ENCODE measurements around the gene SMARCA1. TPM values are rescaled to one million over a fixed set of nuclear protein-coding genes. Genes with fewer than 3 reads are reported as not detected.

The SMARCA1 gene
- total RNA-seq, 1 donor from 2014 or later: 33.5 TPM

- peak; percentile 0 for DNase-seq
Observed at GRCh38 chrX:129449148-129449547, 74.1 kb downstream of the SMARCA1 start.

DNA sequence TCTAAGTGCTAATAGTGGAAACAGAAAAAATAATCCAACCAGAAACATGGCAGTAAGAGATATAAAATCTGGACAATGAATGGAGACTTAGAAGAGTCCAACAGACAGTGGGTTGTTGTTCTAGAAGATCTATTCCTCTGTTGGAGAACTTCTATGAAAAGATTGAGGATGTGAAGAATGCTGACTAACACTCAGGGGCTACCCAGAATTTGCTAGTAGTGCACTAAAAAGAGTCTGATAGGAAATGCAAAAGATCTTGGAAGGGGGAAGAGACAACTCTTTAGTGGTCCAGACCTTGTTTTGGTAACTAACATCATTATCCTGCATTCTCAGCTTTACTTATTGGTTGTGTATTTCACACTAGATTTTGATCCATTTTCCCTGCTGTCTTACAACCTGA lies 77.9 kb downstream of the SMARCA1 start:
- no peak for DNase-seq

DNA sequence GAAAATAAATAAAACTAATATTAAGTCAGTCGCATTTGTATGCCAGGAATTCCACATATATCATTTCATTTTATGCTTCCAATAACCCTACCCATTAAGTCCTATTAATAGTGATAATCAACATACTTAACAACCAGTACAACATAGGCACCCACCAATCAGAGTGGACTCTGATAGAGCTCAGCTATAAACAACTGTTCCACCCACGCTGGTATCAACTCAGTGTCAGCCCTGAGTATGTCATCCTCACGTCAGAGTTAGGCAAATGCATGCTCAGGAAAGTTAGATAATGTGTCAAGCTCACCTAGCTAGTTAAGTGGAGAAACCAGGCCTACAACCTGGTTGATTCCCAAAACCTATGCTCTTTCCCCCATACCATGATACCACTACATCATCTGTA lies 89.3 kb downstream of the SMARCA1 start:
- no peak for DNase-seq

DNA sequence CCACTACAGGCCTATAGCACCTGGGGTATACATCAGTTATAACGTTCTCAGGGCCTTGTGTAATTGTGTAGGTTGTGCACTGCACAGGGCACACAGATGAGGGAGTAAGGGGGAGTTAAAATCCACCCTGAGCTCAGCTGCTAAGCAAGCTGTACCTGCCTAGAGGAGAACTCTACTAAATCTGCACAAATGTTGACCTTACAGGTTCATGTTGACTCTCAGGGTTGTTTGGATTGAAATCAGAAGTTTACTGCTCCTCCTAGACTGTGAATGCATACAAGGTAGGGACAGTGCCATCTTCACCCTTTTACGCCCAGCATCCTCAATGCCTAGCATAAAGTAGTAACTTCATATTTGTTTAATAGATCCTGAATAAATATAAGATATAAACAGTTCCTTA lies 89.8 kb downstream of the SMARCA1 start:
- DNase-seq: no peak

DNA sequence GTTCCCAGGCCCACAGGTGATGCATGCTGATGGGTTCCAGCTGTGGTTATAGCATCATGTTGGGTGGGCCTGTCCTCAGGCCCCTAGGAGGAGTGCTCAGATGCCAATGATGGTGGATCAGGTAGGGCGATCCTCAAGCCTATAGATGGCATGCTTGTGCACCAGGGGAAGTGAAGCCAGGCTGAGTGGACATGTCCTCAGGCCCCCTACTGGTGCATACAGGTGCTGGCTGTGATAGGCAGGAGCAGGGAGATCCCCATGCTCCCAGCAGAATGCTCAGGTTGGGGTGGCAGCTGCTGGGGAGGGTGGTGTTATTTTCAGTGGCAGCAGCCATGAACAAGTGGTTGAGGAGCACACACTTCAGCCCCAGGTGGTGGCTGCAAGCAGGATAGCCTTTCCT lies 96.0 kb downstream of the SMARCA1 start:
- DNase-seq: no peak

DNA sequence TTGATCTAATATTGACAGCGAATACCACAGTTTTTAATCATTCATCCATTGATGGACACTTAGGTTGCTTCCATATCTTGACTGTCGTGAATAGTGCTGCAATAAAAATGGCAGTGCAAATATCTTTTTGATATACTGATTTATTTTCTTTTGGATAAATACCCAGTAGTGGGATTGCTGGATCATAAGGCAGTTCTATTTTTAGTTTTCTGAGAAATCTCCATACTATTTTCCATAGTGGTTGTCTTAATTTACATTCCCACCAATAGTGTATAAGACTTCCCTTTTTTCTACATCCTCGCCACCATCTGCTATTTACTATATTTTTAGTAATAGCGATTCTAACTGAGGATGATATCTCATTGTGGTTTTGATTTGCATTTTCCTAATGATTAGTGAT lies 100.1 kb downstream of the SMARCA1 start:
- no peak for DNase-seq

- no peak for DNase-seq
Observed at GRCh38 chrX:129404670-129405008, 118.7 kb downstream of the SMARCA1 start.

- no peak for DNase-seq
Observed at GRCh38 chrX:129403974-129404669, 119.2 kb downstream of the SMARCA1 start.

Other genes with a start within 250 kb of the SMARCA1 start
- 13.8 and 20.3 TPM in 2 replicates for gene OCRL, start 16.8 kb upstream of the SMARCA1 start, total RNA-seq
- gene APLN, start 131.5 kb upstream of the SMARCA1 start, total RNA-seq: 58.9 and 124 TPM in 2 replicates
- gene XPNPEP2, start 215.5 kb upstream of the SMARCA1 start, total RNA-seq: not detected in 2 replicates